Panc1 (cell line): ENCODE data around the gene QSOX1.

ENCODE experiments used
- CTCF ChIP-seq: fragments of 450-650 bp; IDR thresholded peaks from 2 replicates; pipeline ENCODE4 v1.5.1; 2017; ENCODE audit warnings: mild to moderate bottlenecking
- POLR2AphosphoS5 ChIP-seq: IDR thresholded peaks from 2 replicates; pipeline ENCODE4 v1.6.1; 2012; ENCODE audit warnings: mild to moderate bottlenecking, low read depth, low read length, moderate library complexity
- REST ChIP-seq, 2 experiments: IDR thresholded peaks; 2 replicates each; pipeline ENCODE4 v1.6.1; 2011 to 2012; ENCODE audit warnings: low read depth in 2 of 2, control low read depth in 1 of 2, low read length in 1 of 2, mild to moderate bottlenecking in 1 of 2, moderate library complexity in 1 of 2; ENCODE audit not compliant: insufficient read depth in 1 of 2
- SIN3A ChIP-seq: IDR thresholded peaks from 2 replicates; pipeline ENCODE4 v1.6.1; 2012; ENCODE audit warnings: low read depth, mild to moderate bottlenecking, low read length, moderate library complexity, borderline replicate concordance; ENCODE audit not compliant: insufficient read depth

- TF ChIP-seq CTCF: no peak
- TF ChIP-seq POLR2AphosphoS5: no peak
- TF ChIP-seq SIN3A: no peak
- TF ChIP-seq REST (IDR thresholded peaks at IDR 0.05; ENCODE audit: insufficient read depth in 1 of 2, low read depth in 2 of 2, low read length in 1 of 2): no peak
Observed at GRCh38 chr1:180199018-180199417, 44.3 kb downstream of the QSOX1 start.
